K562 (cell line): ENCODE measurements around the gene MBLAC2. TPM values are rescaled to one million over a fixed set of nuclear protein-coding genes. Genes with fewer than 3 reads are reported as not detected.
A peak's percentile ranks its signal among the peaks of the same experiment; 100 is the strongest.

Experiments used
- ATAC-seq: fragments of 200-7000 bp; cut with Tn5 transposase; 3 replicates; pipeline ENCODE4 v1.9.1; 2020; ENCODE audit warnings: moderate library complexity
- BruUV-seq: library from RNA; stranded (reverse); fragments of 400-500 nt; replicated peaks from 2 replicates; lab custom pipeline; 2021; lab: Mats Ljungman, UMichigan
- CTCF ChIA-PET: fragments of 300-600 bp; formaldehyde crosslinking; extraction: SDS; loops from one replicate; lab custom pipeline; 2021; ENCODE audit warnings: low intra/inter-chr PET ratio; lab: Yijun Ruan, JAX
- POLR2A ChIA-PET: fragments of 300-600, 350-650 bp; sonication (Branson Sonifier 250); formaldehyde crosslinking; extraction: SDS; loops from one replicate; lab custom pipeline; 2021; ENCODE audit warnings: antibody characterized with exemption, inconsistent platforms; lab: Yijun Ruan, JAX
- DNase-seq, 4 experiments: peaks; one replicate each; pipeline versions ENCODE4 v3.0.0 to v3.0.0-alpha.2; 2011 to 2018; ENCODE audit warnings: low spot score in 3 of 4, mixed read lengths in 3 of 4; ENCODE audit errors: extremely low read depth in 1 of 4
- FAIRE-seq: peaks from 2 replicates; lab custom pipeline; 2011; peaks lifted over from hg19 to GRCh38; lab: Jason Lieb, UNC
- H2AFZ ChIP-seq: 2 replicates; pipeline ENCODE4 v1.6.0; 2011; ENCODE audit warnings: low read depth, low read length, control low read depth, inconsistent platforms
- H3K27ac ChIP-seq: fragments of 200-600 bp; 3 replicates; pipeline ENCODE4 v1.8.0; 2011; ENCODE audit warnings: low read depth, mild to moderate bottlenecking, control low read depth, inconsistent platforms, low read length, moderate library complexity, mixed read lengths; ENCODE audit errors: extremely low read depth
- H3K27me3 ChIP-seq, 2 experiments: fragments of 300-600 bp in 1 of 2; 2 replicates in 1 of 2; 3 replicates in 1 of 2; pipeline versions ENCODE4 v1.6.0 to v1.8.0; 2011; ENCODE audit warnings: inconsistent platforms in 2 of 2, low read length in 2 of 2, mild to moderate bottlenecking in 1 of 2, mixed read lengths in 1 of 2, moderate library complexity in 1 of 2; ENCODE audit not compliant: control insufficient read depth in 2 of 2, insufficient read depth in 2 of 2
- H3K36me3 ChIP-seq: fragments of 300-600 bp; 3 replicates; pipeline ENCODE4 v1.8.0; 2011; ENCODE audit warnings: mild to moderate bottlenecking, low read length, inconsistent platforms; ENCODE audit not compliant: control insufficient read depth, insufficient read depth
- H3K4me1 ChIP-seq, 2 experiments: fragments of 200-600 bp in 1 of 2; replicated peaks in 1 of 2; 2 replicates in 1 of 2; 3 replicates in 1 of 2; pipeline versions ENCODE4 v1.5.1 to v1.8.0; 2011; ENCODE audit warnings: inconsistent platforms in 2 of 2, low read length in 2 of 2, mild to moderate bottlenecking in 1 of 2, mixed read lengths in 1 of 2, moderate library complexity in 1 of 2; ENCODE audit not compliant: control insufficient read depth in 2 of 2, insufficient read depth in 2 of 2
- H3K4me2 ChIP-seq: 2 replicates; pipeline ENCODE4 v1.6.1; 2011; ENCODE audit warnings: low read length, control low read depth, inconsistent platforms, mixed read lengths; ENCODE audit not compliant: insufficient read depth
- H3K4me3 ChIP-seq: fragments of 200-600 bp; sonication (generic), shearing (Covaris generic); 2 replicates; pipeline ENCODE4 v1.5.1; 2016; ENCODE audit warnings: control low read depth, inconsistent platforms
- H3K79me2 ChIP-seq: fragments of 200-600 bp; 3 replicates; pipeline ENCODE4 v1.8.0; 2011; ENCODE audit warnings: low read length, inconsistent platforms; ENCODE audit not compliant: control insufficient read depth, insufficient read depth
- H3K9ac ChIP-seq, 2 experiments: 2 replicates each; pipeline versions ENCODE4 v1.6.0 to v1.6.1; 2011; ENCODE audit warnings: low read depth in 2 of 2, low read length in 2 of 2, control low read depth in 1 of 2, inconsistent platforms in 1 of 2, mild to moderate bottlenecking in 1 of 2, mixed read lengths in 1 of 2; ENCODE audit not compliant: insufficient read depth in 1 of 2
- H3K9me1 ChIP-seq: one replicate; pipeline ENCODE4 v1.6.0; 2011; ENCODE audit warnings: inconsistent platforms, mild to moderate bottlenecking, low read length, moderate library complexity; ENCODE audit not compliant: control insufficient read depth, insufficient read depth
- H3K9me3 ChIP-seq: replicated peaks from 2 replicates; pipeline ENCODE4 v1.5.1; 2011; ENCODE audit warnings: low read depth, low read length, inconsistent platforms; ENCODE audit not compliant: control insufficient read depth, insufficient read depth
- H4K20me1 ChIP-seq: replicated peaks from 2 replicates; pipeline ENCODE4 v1.6.1; 2011; ENCODE audit warnings: low read length, inconsistent platforms, mixed read lengths; ENCODE audit not compliant: control insufficient read depth, insufficient read depth
- ARID2 ChIP-seq: fragments of 450-650 bp; IDR thresholded peaks from 2 replicates; pipeline ENCODE4 v1.6.1; 2017; ENCODE audit warnings: antibody characterized with exemption, mild to moderate bottlenecking
- GABPB2 ChIP-seq: fragments of 250-450 bp; sonication (Bioruptor Pico); conservative IDR thresholded peaks from 2 replicates; pipeline ENCODE4 v1.5.1; 2021; ENCODE audit warnings: mild to moderate bottlenecking
- PCBP1 ChIP-seq: fragments of 200-400 bp; formaldehyde crosslinking; IDR thresholded peaks from 2 replicates; pipeline ENCODE4 v1.6.1; 2018; ENCODE audit warnings: mild to moderate bottlenecking, low read depth, low read length; ENCODE audit not compliant: poor library complexity, severe bottlenecking
- RBM25 ChIP-seq: fragments of 200-400 bp; formaldehyde crosslinking; IDR thresholded peaks from 2 replicates; pipeline ENCODE4 v1.6.1; 2018; ENCODE audit warnings: low read length, low read depth, moderate library complexity; ENCODE audit not compliant: severe bottlenecking
- SAP30 ChIP-seq: fragments of 200-600 bp; sonication (generic); IDR thresholded peaks from 2 replicates; pipeline ENCODE4 v1.6.1; 2012; ENCODE audit warnings: borderline replicate concordance, low read depth, mild to moderate bottlenecking, moderate library complexity, low read length, control low read depth, inconsistent platforms; ENCODE audit not compliant: insufficient read depth, poor library complexity, severe bottlenecking
- ZNF146 ChIP-seq: IDR thresholded peaks from one replicate; pipeline ENCODE4 v1.6.1; 2018; ENCODE audit warnings: missing compliant biosample characterization; ENCODE audit not compliant: unreplicated experiment
- ZNF384 ChIP-seq: IDR thresholded peaks from 2 replicates; pipeline ENCODE4 v1.6.1; 2012; ENCODE audit warnings: low read depth, low read length, improper control_type of control experiment
- WGBS: fragments of 100-300 bp; shearing (Covaris generic); methylation state at CpG from one replicate; pipeline ENCODE4 v1.1.6; 2016; ENCODE audit warnings: low coverage, mixed read lengths; ENCODE audit not compliant: insufficient coverage; ENCODE audit errors: missing lambda C conversion rate; 5-methylcytosine and 5-hydroxymethylcytosine counted together
- in situ Hi-C: fragments of 300-500 bp; cut with MboI; formaldehyde crosslinking; loops from 4 replicates; pipeline ENCODE4 v1.15.0; 2018; ENCODE audit warnings: inconsistent platforms, mixed read lengths
- intact Hi-C: fragments of 100-400 bp; cut with micrococcal nuclease; formaldehyde crosslinking; loops from 2 replicates; pipeline ENCODE4 v1.14.2; 2022
- polyA plus RNA-seq, 8 experiments: library from polyadenylated mRNA; depleted of rRNA in 4 of 8; stranded (reverse) in 5 of 8; unstranded in 3 of 8; fragments of >200 nt; fragmentation: Nextera tagmentation in 2 of 8; fragmentation: Illumina TruSeq in 1 of 8; extraction: Ambion mirVana in 2 of 8; extraction: Trizol in 1 of 8; gene quantifications; 2 replicates each; pipeline versions ENCODE4 v1.2.1 to v1.2.3, GENCODE V29; 2011 to 2014; ENCODE audit warnings: inconsistent platforms in 1 of 8, missing spikeins in 1 of 8
- total RNA-seq, 7 experiments: library from RNA; depleted of rRNA in 6 of 7; stranded (reverse); fragments of >200 nt in 6 of 7; fragmentation: Illumina TruSeq in 2 of 7; extraction: Trizol in 2 of 7; gene quantifications; 2 replicates each; pipeline versions ENCODE4 v1.2.1 to v1.2.3, GENCODE V29; 2011 to 2021; ENCODE audit warnings: low replicate concordance in 1 of 7
- TF ChIP-seq, protein P1 (sequence below): IDR thresholded peaks from 2 replicates; pipeline ENCODE4 v1.6.1; 2016; ENCODE audit warnings: missing genetic modification characterization, missing compliant biosample characterization

Gene MBLAC2
- total and polyA plus RNA-seq, 9 of the 15 experiments (the other 6 are each of a cell fraction or from before 2014, with no cell fraction given): 2.4 to 13.1 (median 10.3) TPM

DNA sequence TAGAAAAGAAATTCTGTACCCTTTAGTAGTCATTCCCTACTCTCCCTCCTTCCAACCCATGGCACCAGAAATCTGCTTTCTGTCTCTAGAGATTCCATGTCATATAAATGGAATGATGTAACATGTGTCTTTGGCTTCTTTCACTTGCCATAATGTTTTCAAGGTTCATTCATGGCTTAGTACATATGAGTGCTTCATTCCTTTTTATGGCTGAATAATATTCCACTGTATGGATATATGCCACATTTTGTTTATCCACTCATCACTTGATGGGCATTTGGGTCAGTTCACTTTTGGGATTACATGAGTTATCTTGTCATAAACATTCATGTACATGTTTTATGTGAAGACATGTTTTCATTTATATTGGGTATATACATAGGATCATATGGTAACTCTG, 19.5 kb upstream of the MBLAC2 start:
- no peak for DNase-seq

DNA sequence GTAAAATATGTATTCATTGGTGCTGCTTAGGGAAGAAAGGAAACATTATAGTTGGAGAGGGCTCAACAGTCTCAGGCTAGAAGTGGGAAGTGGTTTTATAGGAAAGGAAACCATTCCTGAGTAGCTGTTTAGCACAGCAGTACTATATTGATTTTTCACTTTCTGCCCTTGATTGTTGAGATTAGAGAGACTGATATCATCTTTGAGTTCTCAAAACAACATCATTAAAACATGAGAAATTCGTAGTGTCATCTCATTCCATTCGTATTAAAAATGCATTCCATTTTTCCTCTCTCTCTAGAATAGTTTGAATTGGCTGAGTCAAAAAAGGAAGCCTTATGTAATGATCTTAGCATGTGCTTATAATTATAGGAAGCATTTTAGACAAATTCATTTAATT, 14.2 kb upstream of the MBLAC2 start:
- POLR2A ChIA-PET: no interaction called here
- no peaks in the 10 kb centered on the region for H3K4me1 ChIP-seq
- in situ Hi-C loops: no loop called here
- TF ChIP-seq, protein P1, sequence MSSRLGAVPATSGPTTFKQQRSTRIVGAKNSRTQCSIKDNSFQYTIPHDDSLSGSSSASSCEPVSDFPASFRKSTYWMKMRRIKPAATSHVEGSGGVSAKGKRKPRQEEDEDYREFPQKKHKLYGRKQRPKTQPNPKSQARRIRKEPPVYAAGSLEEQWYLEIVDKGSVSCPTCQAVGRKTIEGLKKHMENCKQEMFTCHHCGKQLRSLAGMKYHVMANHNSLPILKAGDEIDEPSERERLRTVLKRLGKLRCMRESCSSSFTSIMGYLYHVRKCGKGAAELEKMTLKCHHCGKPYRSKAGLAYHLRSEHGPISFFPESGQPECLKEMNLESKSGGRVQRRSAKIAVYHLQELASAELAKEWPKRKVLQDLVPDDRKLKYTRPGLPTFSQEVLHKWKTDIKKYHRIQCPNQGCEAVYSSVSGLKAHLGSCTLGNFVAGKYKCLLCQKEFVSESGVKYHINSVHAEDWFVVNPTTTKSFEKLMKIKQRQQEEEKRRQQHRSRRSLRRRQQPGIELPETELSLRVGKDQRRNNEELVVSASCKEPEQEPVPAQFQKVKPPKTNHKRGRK (tag): no peak
- TF ChIP-seq, all 486 proteins: peak for 0
- Histone ChIP-seq H4K20me1 (no peaks in the 10 kb centered on the region), H3K36me3 (peaks cover 70% of the 10 kb centered on the region), H3K79me2 (no peaks in the 10 kb centered on the region), H3K27ac (no peak overlapping the region), H3K4me3 (no peak overlapping the region), H3K9me3 (peaks cover 7% of the 10 kb centered on the region; the same call in 1 of the 2 replicates), H3K27me3 (no peaks in the 10 kb centered on the region), H2AFZ (no peak overlapping the region), H3K9ac (no peak overlapping the region), H3K9me1 (no peaks in the 10 kb centered on the region), H3K4me2 (no peak overlapping the region)
- intact Hi-C loops: no loop called here
- FAIRE-seq (no peak), DNase-seq (no peak), ATAC-seq (no peak)
- WGBS: 73% methylated on average over 2 of the region's 2 CpGs
- BruUV-seq: no TSS peak
- CTCF ChIA-PET: no interaction called here

More for the DNA sequence above, 19.5 kb upstream of the MBLAC2 start:
- Histone ChIP-seq H3K9me1 (no peaks in the 10 kb centered on the region), H3K4me2 (no peak overlapping the region), H3K27ac (no peak overlapping the region), H3K27me3 (no peaks in the 10 kb centered on the region), H3K9me3 (no peaks in the 10 kb centered on the region), H2AFZ (no peak overlapping the region), H3K9ac (no peak overlapping the region), H3K36me3 (peaks cover 63% of the 10 kb centered on the region; the same call in 2 of the 3 replicates), H4K20me1 (no peaks in the 10 kb centered on the region), H3K4me1 (no peaks in the 10 kb centered on the region), H3K79me2 (no peaks in the 10 kb centered on the region), H3K4me3 (no peak overlapping the region)
- ChIA-PET POLR2A (no interaction called here), CTCF (no interaction called here)
- ATAC-seq (no peak), FAIRE-seq (no peak)
- BruUV-seq: no TSS peak
- no peak for TF ChIP-seq ZNF384
- TF ChIP-seq PCBP1: no peak
- no peak for TF ChIP-seq GABPB2 (CRISPR knock-in tag)
- peak; percentile 56 for TF ChIP-seq ZNF146 (CRISPR knock-in tag)
- TF ChIP-seq ARID2: no peak
- peak; percentile 20 for TF ChIP-seq RBM25
- no peak for TF ChIP-seq SAP30
- in situ Hi-C loops (no loop called here), intact Hi-C loops (no loop called here)
